Measurements from ENCODE around the gene RSPH3. TPM values are rescaled to one million over a fixed set of nuclear protein-coding genes. Genes with fewer than 3 reads are reported as not detected.

The RSPH3 gene
- total and polyA plus RNA-seq, 2 of the 8 experiments (the other 6 are each of a cell fraction or from before 2014, with no cell fraction given): 0.60 to 2.7 TPM

- no peaks in the 10 kb centered on the region for H3K79me1 ChIP-seq (ENCODE audit: low read depth, low read length)
- H4K20me1 ChIP-seq (replicated peaks in 1 of 2; ENCODE audit: control insufficient read depth in 1 of 2, insufficient read depth in 2 of 2, low read length in 2 of 2): no peaks in the 10 kb centered on the region
- no peak overlapping the region for H2BK15ac ChIP-seq (ENCODE audit: low read length)
- H3K9me3 ChIP-seq (ENCODE audit: insufficient read depth in 2 of 2, low read depth in 1 of 2, low read length in 1 of 2): peaks cover under 1 to 5% of the 10 kb centered on the region in 2 experiments; a peak in 1 of 4 replicates
- no peak overlapping the region for H2BK20ac ChIP-seq (ENCODE audit: low read length)
- no peak overlapping the region for H2BK12ac ChIP-seq (ENCODE audit: low read depth, low read length)
- no peak overlapping the region for H3K14ac ChIP-seq (ENCODE audit: insufficient read length)
- H2AK5ac ChIP-seq (ENCODE audit: low read depth, low read length): no peak overlapping the region
- FAIRE-seq (no peak), DNase-seq (ENCODE audit: low read depth in 1 of 2, low spot score in 2 of 2) (no peak)
- no peak overlapping the region for H2BK120ac ChIP-seq (replicated peaks; ENCODE audit: low read depth, low read length)
- no peak overlapping the region for H3K4me2 ChIP-seq (ENCODE audit: insufficient read depth in 1 of 2, low read depth in 2 of 2, low read length in 2 of 2)
- no peak overlapping the region for H3K9ac ChIP-seq (replicated peaks in 1 of 4; ENCODE audit: extremely low read depth in 1 of 4, low read depth in 3 of 4, low read length in 3 of 4)
- TF ChIP-seq RAD21 (IDR thresholded peaks at IDR 0.05 in 1 of 2, conservative IDR thresholded peaks at IDR 0.05 in 1 of 2; ENCODE audit: low read depth in 2 of 2, low read length in 2 of 2): no peak
- no peak for TF ChIP-seq YY1 (IDR thresholded peaks at IDR 0.05; ENCODE audit: low read depth, low read length)
- TF ChIP-seq CREB1 (IDR thresholded peaks at IDR 0.05): no peak
- TF ChIP-seq, protein P1, sequence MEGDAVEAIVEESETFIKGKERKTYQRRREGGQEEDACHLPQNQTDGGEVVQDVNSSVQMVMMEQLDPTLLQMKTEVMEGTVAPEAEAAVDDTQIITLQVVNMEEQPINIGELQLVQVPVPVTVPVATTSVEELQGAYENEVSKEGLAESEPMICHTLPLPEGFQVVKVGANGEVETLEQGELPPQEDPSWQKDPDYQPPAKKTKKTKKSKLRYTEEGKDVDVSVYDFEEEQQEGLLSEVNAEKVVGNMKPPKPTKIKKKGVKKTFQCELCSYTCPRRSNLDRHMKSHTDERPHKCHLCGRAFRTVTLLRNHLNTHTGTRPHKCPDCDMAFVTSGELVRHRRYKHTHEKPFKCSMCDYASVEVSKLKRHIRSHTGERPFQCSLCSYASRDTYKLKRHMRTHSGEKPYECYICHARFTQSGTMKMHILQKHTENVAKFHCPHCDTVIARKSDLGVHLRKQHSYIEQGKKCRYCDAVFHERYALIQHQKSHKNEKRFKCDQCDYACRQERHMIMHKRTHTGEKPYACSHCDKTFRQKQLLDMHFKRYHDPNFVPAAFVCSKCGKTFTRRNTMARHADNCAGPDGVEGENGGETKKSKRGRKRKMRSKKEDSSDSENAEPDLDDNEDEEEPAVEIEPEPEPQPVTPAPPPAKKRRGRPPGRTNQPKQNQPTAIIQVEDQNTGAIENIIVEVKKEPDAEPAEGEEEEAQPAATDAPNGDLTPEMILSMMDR (IDR thresholded peaks at IDR 0.05; ENCODE audit: control extremely low read depth in 1 of 3, insufficient read depth in 1 of 3, low read depth in 1 of 3, low read length in 3 of 3): no peak
- no peak for TF ChIP-seq EP300 (IDR thresholded peaks at IDR 0.05; ENCODE audit: borderline replicate concordance in 1 of 2, low read depth in 2 of 2, low read length in 2 of 2)
- TF ChIP-seq JUND (IDR thresholded peaks at IDR 0.05; ENCODE audit: low read length): no peak
- no peak overlapping the region for H2AFZ ChIP-seq (ENCODE audit: low read length)
- H3K4ac ChIP-seq (replicated peaks; ENCODE audit: insufficient read length, low read depth, low read length): no peak overlapping the region
- H2BK5ac ChIP-seq (ENCODE audit: low read depth, low read length): no peak overlapping the region
- no peak overlapping the region for H4K5ac ChIP-seq (ENCODE audit: insufficient read length, low read depth, low read length)
- H3K18ac ChIP-seq (ENCODE audit: extremely low read depth, low read length): no peak overlapping the region
- no peak overlapping the region for H3K27ac ChIP-seq (ENCODE audit: low read depth, low read length)
- ChIA-PET POLR2A (ENCODE audit: partially characterized antibody) (interaction anchor here (1.2 kb wide), 1 partner anchor 156 kb away, joined by 3 read pairs; no protein-coding TSS in a partner anchor), CTCF (ENCODE audit: partially characterized antibody) (interaction anchor here (1.1 to 5.7 kb wide), 2 partner anchors 9 to 24 kb away, joined by 3 to 45 read pairs; no protein-coding TSS in a partner anchor)
- H4K91ac ChIP-seq (replicated peaks; ENCODE audit: insufficient read length, low read length): no peak overlapping the region
- H4K8ac ChIP-seq (ENCODE audit: extremely low read depth, insufficient read depth, low read length): no peak overlapping the region
- H3K4me1 ChIP-seq (replicated peaks in 1 of 4; ENCODE audit: control insufficient read depth in 3 of 4, insufficient read depth in 4 of 4, low read length in 3 of 4): no peaks in the 10 kb centered on the region
- H3K23ac ChIP-seq (ENCODE audit: insufficient read length): no peak overlapping the region
- H3K56ac ChIP-seq (replicated peaks; ENCODE audit: insufficient read length, low read depth, low read length): no peak overlapping the region
- H3K4me3 ChIP-seq (ENCODE audit: extremely low read depth in 1 of 4, insufficient read depth in 2 of 4, low read depth in 3 of 4, low read length in 4 of 4): no peak overlapping the region
- H3K36me3 ChIP-seq (ENCODE audit: control insufficient read depth in 2 of 4, insufficient read depth in 4 of 4, low read length in 3 of 4): no peaks in the 10 kb centered on the region
- H3K79me2 ChIP-seq (ENCODE audit: control insufficient read depth in 1 of 2, insufficient read depth in 2 of 2, low read length in 2 of 2): no peaks in the 10 kb centered on the region
- no peaks in the 10 kb centered on the region for H3K23me2 ChIP-seq (ENCODE audit: low read depth, low read length)
- no peaks in the 10 kb centered on the region for H3K27me3 ChIP-seq (replicated peaks in 1 of 4; ENCODE audit: control insufficient read depth in 3 of 4, extremely low read depth in 1 of 4, insufficient read depth in 3 of 4, low read length in 3 of 4)
Measured at GRCh38 chr6:158963020-158963808, 36.8 kb downstream of the RSPH3 start.

All from H1 (cell line).